HG02938 (cell line): ENCODE measurements around the gene MSI2.

Experiments used
- ATAC-seq: cut with Tn5 transposase; IDR thresholded peaks from one replicate; pipeline ENCODE4 v1.9.1; 2021; ENCODE audit warnings: mild to moderate bottlenecking, moderate library complexity; ENCODE audit not compliant: unreplicated experiment

MSI2 gene

DNA sequence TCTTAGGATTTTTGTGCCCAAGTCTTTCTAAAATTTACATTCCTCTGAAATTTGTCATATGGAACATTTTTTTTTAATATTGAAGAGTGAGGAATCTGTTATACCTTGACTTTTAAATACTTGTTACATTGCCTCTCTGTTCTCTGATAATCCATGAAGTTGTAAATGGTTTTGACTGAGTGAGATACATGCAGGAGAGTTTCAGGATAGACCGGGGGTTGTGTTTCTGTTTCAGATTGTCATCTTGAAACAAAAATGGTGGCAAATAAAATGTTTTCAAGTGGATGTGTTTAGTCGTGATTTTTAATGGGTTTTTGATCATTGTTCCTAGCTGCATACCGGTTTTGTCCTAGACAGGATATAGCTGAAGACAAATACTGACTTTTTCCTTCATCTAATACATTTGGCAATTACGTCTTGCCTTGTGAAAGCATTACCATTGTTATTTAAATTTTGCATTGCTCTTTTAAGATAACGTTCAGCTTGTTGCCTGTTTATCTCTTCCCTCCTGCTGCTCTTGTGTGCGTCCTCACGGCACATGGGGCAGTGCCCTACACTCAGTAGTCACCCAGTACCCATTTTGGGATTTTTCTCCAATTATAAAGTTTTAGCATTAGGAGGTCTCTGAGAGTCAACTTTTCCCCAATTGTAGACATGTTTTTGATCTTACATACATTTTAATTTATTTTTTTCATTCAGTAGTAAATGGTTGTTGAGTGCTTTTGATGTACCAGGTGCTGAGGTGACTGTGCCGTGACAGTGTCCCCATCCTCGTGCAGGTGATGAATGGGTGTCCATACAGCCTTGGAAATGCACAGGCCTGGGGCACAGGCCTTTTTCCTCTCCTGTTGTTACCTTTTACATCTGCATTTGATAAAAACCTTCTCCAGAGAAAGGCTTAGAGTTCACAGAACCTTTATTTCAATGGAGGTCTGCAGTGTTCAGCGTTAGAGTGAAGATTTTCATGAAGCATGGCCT lies 169.9 kb downstream of the MSI2 start:
- ATAC-seq = no peak

DNA sequence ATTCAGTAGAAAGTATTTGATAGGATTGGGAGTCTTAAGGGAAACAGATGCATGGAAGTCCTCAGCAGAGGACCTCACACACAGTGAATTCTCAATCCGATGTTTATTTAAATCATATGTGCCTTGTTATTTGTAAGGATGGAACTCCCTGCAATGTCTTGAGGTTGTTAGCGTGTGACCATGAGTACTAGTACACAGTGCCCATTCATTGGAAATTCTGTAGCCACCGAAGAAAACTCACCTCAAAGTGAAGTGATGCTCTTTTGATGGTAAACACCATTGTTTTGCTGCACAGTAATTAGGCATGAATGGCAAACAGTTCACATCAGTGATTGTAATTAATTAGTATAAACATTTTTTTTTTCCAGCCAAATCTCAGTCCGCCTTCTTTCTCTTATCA lies 173.6 kb downstream of the MSI2 start:
- ATAC-seq = no peak

GRCh38 chr17:57431415-57431814 lies 175.1 kb downstream of the MSI2 start:
- ATAC-seq = no peak

DNA sequence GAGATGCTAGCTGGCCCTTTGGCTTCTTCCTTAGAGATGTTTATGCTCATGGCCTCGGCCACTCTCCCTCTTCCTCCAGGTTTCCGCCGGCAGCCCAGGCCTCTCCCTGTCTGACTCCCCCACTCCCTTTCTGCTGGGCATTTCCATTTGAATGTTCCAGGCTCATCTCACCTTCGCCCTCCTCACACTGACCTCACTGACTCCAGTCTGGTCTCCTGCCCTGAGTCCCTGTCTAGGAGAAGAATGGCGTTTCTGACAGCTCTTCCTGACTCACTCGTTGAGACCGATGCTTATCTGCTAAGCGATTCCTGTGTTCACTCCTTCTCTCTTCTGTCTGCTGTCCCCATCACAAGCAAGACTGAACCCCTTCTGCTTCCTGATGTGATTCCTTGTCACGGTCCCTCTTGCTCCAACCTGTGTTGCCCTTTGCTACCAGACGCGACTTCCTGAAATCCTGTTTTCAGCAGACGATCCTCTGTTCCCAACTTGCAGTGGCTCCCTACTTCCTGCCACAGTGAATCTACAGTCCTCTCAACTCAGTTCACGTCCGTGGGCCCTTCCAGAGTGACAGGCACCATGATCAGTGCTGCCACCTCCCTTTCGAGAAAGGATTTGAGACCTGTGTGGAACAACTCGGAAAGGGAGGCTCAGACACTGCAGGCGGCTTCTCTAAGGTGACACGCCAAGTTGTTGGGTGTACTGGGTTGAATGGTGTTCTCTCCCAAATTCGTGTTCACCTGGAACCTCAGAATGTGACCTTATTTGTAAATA lies 176.4 kb downstream of the MSI2 start:
- no peak for ATAC-seq

DNA sequence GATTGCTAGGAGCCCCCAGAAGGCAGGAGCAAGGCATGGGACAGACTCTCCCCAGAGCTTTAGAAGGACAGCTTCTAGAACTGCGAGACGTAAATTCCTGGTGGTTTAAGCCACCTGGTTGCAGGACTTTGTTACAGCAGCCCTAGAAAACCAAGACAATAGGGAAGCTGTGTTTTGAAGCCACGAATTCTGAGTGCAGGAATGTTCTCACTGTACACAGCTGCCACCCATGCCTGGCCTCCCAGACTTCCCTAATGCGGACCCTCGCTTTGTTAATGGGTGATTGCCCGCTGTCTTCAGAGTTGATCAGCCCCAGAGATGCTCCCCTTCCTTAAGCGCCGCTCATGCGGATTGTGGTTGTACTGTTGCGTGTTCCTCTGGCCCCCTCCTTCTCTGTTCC lies 177.1 kb downstream of the MSI2 start:
- ATAC-seq = no peak

DNA sequence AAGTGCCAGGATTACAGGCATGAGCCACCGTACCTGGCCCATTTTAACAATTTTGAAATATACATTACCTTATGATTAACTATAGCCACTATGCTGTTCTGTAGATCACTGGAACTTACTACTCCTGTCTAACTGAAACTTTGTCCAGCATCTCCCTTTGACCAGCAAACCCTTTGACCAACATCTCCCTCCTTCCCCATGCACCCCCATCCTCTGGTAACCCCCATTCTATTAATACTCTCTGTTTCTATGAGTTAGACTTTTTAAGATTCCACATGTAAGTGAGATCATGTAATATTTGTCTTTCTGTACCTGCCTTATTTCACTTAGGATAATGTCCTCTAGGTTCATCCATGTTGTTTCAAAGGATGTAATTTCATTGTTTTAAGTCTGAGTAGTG lies 178.0 kb downstream of the MSI2 start:
- no peak for ATAC-seq

GRCh38 chr17:57436565-57436964 lies 180.2 kb downstream of the MSI2 start:
- ATAC-seq = no peak

DNA sequence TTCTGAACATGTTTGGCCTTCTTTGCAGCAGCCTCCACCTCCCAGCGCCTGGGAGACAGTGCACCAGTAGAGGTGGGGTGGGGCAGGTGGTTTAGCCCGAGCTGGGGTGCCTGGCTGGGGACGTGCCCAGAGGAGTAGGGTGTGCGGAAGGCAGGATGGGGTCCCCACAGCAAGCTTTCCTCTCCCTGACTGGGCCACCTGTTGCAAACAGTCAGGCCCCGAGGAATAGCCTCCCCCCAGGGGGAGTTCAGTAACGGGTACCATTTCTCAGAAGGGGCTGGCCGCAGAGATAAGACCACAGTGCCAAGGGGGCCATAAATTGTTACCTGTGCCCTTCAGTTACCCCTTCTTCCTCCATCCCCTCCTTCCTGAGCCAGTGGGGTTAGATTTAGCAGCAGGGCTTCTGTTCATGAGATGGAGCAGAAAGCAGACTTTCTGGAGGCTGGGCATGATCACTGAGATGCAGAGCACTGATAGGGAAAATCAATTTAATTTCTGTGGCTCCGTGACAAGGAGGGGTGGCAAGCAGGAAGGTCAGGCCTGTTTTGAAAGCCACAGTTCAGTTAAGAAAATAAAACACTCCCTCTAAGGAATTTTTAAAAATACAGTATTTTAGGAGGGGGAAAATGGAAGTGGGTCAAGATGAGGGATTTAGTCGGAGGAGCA lies 181.9 kb downstream of the MSI2 start:
- no peak for ATAC-seq

GRCh38 chr17:57439651-57440050 lies 183.3 kb downstream of the MSI2 start:
- no peak for ATAC-seq

- ATAC-seq = peak; percentile 50
Measured at GRCh38 chr17:57440522-57441269, 184.4 kb downstream of the MSI2 start.

- peak; percentile 36 for ATAC-seq
Measured at GRCh38 chr17:57441270-57441600, 184.9 kb downstream of the MSI2 start.

GRCh38 chr17:57442401-57442823 lies 186.1 kb downstream of the MSI2 start:
- ATAC-seq = no peak

GRCh38 chr17:57442914-57443571 lies 186.7 kb downstream of the MSI2 start:
- ATAC-seq = no peak

DNA sequence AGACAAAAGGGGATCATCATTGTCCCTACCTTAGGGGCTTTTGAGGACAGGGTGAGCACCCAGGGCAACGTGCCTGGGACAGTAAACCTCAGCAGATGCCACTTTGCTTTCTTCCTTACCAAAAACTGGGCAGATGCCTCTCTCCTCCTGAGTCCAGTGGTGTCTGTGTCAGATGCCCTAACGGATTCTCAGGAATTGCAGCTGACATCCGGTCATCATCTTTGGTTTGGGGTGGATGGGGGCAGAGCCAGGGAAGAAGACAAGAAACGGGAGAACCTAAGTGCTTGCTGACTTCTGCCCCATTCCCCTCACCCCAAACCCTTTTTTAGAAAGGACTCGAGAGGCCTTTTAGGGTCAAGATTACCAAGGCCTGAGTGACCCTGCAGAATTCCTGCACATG lies 187.5 kb downstream of the MSI2 start:
- ATAC-seq = no peak

GRCh38 chr17:57444682-57445450 lies 188.5 kb downstream of the MSI2 start:
- ATAC-seq = no peak

GRCh38 chr17:57445772-57446472 lies 189.6 kb downstream of the MSI2 start:
- ATAC-seq = no peak

DNA sequence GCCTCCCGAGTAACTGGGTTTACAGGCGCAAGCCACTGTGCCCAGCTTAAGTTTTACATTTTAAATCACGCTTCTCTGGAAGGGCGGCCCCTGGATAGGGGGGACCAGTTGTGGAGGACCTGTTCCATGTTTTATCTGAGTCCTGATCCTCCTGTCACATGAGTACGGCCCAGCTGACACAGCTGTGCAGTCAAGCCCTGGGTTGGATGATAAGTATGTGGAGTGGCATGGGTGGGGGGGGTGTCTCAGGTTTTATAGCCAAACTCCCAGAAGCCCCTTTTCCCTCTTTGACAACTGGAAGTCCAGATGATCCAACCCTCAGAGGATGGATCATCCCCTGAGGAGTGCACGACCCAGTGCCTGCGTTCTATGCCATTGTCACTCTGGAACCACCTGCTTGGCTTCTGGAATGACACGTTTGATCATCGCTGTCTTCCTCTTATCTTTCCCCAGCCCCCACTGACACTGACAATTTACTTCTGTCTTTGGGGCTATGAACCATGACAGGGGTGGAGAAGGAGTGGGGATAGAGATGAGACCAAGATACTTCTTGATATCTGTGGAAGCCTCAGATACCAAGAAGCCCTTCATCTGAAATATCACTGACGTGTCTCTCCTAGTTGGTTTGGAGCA lies 191.2 kb downstream of the MSI2 start:
- ATAC-seq = no peak

- ATAC-seq = no peak
Measured at GRCh38 chr17:57447990-57448758, 191.9 kb downstream of the MSI2 start.
